Osteocyte (in vitro differentiated cells): ENCODE data around the gene ANAPC16. TPM values are rescaled to one million over a fixed set of nuclear protein-coding genes. Genes with fewer than 3 reads are reported as not detected.
A peak's percentile ranks its signal among the peaks of the same experiment; 100 is the strongest.

Experiments used
- DNase-seq: peaks from one replicate; pipeline ENCODE4 v3.0.0; 2021; ENCODE audit warnings: mixed read lengths; ENCODE audit not compliant: unreplicated experiment; ENCODE audit errors: extremely low spot score
- H3K27ac Mint-ChIP-seq: one replicate; pipeline ENCODE4 v1.8.0; 2021; ENCODE audit warnings: mild to moderate bottlenecking, mixed read lengths; ENCODE audit not compliant: unreplicated experiment
- H3K27me3 Mint-ChIP-seq: one replicate; pipeline ENCODE4 v1.8.0; 2021; ENCODE audit warnings: mixed read lengths; ENCODE audit not compliant: unreplicated experiment
- H3K36me3 Mint-ChIP-seq: one replicate; pipeline ENCODE4 v1.8.0; 2021; ENCODE audit warnings: mixed read lengths; ENCODE audit not compliant: unreplicated experiment
- H3K4me1 Mint-ChIP-seq: one replicate; pipeline ENCODE4 v1.8.0; 2021; ENCODE audit warnings: mixed read lengths; ENCODE audit not compliant: unreplicated experiment
- H3K4me3 Mint-ChIP-seq: one replicate; pipeline ENCODE4 v1.8.0; 2021; ENCODE audit warnings: mild to moderate bottlenecking, moderate library complexity, mixed read lengths; ENCODE audit not compliant: unreplicated experiment
- H3K9me3 Mint-ChIP-seq: one replicate; pipeline ENCODE4 v1.8.0; 2021; ENCODE audit warnings: mixed read lengths; ENCODE audit not compliant: unreplicated experiment
- CTCF ChIP-seq: fragments of 200-600 bp; sonication (generic); IDR thresholded peaks from 2 replicates; pipeline ENCODE4 v1.5.0; 2021; ENCODE audit warnings: antibody characterized with exemption, mild to moderate bottlenecking, moderate library complexity
- total RNA-seq: library from RNA; stranded (reverse); gene quantifications from 2 replicates; pipeline ENCODE4 v1.2.1, GENCODE V29; 2021

The ANAPC16 gene
- total RNA-seq, 1 donor from 2014 or later: 70.3 TPM

DNA sequence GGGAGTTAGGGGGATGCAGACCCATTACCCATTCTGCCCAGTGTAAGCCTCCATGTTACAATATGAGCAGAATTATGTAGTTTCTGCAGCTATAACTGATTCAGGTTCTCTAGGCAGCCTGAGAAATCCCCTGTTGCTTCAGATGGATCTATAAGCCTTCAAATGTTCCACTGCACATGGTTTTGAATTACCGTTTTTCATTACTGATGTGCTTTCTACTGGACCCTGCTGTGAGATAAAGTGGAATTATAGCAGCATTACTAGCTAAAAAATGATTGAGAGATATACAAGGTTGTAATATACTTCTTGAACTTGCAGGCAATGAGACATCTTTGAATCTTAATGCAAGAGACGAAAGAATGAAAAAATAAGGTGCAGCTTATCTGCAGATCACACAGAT is 38.4 kb upstream of the ANAPC16 start:
- Mint-ChIP-seq H3K9me3 (no peaks in the 10 kb centered on the region), H3K4me3 (no peak overlapping the region)

DNA sequence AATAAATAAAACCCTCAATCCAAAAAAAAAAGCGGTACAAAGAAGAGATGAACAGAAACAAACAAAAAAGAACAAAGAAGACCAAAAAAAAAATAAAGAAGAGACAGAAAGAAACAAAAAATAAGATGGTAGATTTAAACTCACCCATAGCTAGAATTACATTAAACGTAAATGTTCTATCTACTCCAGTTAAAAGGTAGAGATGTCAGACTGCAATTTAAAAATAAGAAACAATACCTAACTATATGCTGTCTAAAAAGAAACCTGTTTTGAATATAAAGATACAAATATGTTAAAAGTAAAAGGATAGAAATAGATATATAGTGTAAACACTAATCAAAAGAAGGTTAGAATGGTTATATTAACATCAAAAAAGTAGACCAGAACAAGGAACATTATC is 31.7 kb upstream of the ANAPC16 start:
- H3K27me3 Mint-ChIP-seq: no peaks in the 10 kb centered on the region
- DNase-seq: no peak
- no peak overlapping the region for H3K4me3 Mint-ChIP-seq
- no peak overlapping the region for H3K27ac Mint-ChIP-seq
- H3K9me3 Mint-ChIP-seq: peaks cover 14% of the 10 kb centered on the region
- peaks cover 1% of the 10 kb centered on the region for H3K4me1 Mint-ChIP-seq
- no peak for TF ChIP-seq CTCF
- H3K36me3 Mint-ChIP-seq: peaks cover 42% of the 10 kb centered on the region

More for the DNA sequence above, 38.4 kb upstream of the ANAPC16 start:
- Mint-ChIP-seq H3K36me3 (peaks cover 29% of the 10 kb centered on the region), H3K27ac (no peak overlapping the region), H3K27me3 (no peaks in the 10 kb centered on the region), H3K4me1 (peaks cover 16% of the 10 kb centered on the region)
- DNase-seq: no peak
- TF ChIP-seq CTCF: no peak

DNA sequence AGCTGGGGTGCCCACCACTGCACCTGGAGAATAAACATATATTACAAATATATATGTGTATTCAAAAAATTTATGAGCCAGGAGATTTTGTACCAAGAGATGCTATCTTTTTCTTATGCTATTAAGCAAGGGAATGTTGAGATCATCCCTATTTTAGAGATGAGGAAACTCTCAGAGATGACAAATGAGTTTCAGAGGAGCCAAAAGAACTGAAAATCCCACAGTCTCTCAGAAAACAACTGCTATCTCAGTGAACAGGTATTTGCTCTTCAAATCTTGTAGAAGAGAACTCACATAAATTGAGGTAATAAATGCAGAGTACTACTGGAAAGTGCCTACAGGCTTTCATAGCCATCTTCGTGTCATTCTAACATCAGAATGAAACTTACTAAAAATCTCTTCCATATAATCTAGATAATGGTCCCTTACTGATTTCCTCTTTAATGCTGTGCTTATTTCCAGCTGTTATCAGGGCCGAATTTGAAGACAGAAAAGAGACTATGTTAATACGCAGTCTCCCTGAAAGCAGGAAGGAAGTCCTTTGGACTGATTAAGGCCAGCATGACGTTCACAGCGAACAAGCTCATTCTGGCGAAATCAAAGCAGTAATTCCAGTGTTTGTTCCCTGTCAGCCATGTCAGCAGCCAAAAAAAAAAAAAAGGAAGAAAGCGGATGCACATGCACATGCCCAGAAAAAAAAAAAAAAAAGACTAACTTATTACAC is 29.4 kb upstream of the ANAPC16 start:
- Mint-ChIP-seq H3K4me1 (peaks cover 1% of the 10 kb centered on the region), H3K4me3 (no peak overlapping the region), H3K36me3 (peaks cover 36% of the 10 kb centered on the region), H3K9me3 (peaks cover 14% of the 10 kb centered on the region), H3K27me3 (no peaks in the 10 kb centered on the region), H3K27ac (peak overlapping the region; percentile 14)
- no peak for DNase-seq
- TF ChIP-seq CTCF: no peak

DNA sequence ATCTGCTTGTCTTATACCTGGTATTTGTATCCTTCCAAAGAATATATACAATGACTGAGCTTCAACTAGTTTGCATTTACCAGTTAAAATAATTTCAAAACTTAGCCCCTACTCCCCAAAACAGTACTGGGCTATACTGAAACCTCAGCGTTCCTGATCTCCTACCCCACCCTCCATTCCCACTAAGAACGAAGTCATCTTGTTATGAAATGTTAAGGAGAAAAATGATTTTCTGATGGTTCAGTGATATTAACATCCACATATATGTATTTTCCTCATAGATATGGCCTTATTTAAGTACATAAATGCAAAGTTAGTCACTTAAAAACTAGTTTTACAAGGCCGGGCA is 28.9 kb upstream of the ANAPC16 start:
- H3K27me3 Mint-ChIP-seq: no peaks in the 10 kb centered on the region
- no peak for TF ChIP-seq CTCF
- no peak overlapping the region for H3K4me3 Mint-ChIP-seq
- DNase-seq: no peak
- peaks cover 36% of the 10 kb centered on the region for H3K36me3 Mint-ChIP-seq
- no peak overlapping the region for H3K27ac Mint-ChIP-seq
- peaks cover 14% of the 10 kb centered on the region for H3K9me3 Mint-ChIP-seq
- peaks cover 1% of the 10 kb centered on the region for H3K4me1 Mint-ChIP-seq

DNA sequence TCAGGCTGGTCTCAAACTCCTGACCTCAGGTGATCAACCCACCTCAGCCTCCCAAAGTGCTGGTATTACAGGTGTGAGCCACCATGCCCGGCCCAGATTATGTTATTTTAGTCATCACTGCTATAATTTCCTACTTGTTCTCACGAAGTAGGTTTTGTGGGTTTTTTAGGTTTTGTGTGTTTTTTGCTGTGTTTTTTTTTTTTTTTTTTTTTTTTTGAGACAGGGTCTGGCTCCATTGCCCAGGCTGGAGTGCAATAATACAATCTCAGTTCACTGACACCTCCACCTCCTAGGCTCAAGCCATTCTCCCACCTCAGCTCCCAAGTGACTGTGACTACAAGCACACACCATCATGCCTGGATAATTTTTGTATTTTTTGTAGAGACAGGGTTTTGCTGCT is 20.9 kb upstream of the ANAPC16 start:
- Mint-ChIP-seq H3K27me3 (no peaks in the 10 kb centered on the region), H3K27ac (no peak overlapping the region), H3K4me3 (no peak overlapping the region), H3K4me1 (peaks cover 3% of the 10 kb centered on the region), H3K9me3 (no peaks in the 10 kb centered on the region), H3K36me3 (peaks cover 26% of the 10 kb centered on the region)
- no peak for TF ChIP-seq CTCF
- DNase-seq: no peak
